Neutrophil (primary cell): ENCODE data around the gene RUFY1.
"Not testable (repeated sequence)": the region's sequence is repeated elsewhere in the genome, so short reads cannot be mapped to it uniquely, and the experiment has no call there.

Experiments
- H3K27ac ChIP-seq: fragments of 200-600 bp; sonication (generic); 2 replicates; pipeline ENCODE4 v1.5.1; 2016; ENCODE audit warnings: mild to moderate bottlenecking, moderate library complexity
- H3K27me3 ChIP-seq: fragments of 200-600 bp; sonication (generic); 2 replicates; pipeline ENCODE4 v1.6.0; 2016; ENCODE audit warnings: mild to moderate bottlenecking
- H3K36me3 ChIP-seq: fragments of 200-600 bp; sonication (generic); 2 replicates; pipeline ENCODE4 v1.5.1; 2017
- H3K4me1 ChIP-seq, 2 experiments: fragments of 200-600 bp in 1 of 2; sonication (generic) in 1 of 2; 1 replicate in 1 of 2; 2 replicates in 1 of 2; pipeline versions ENCODE4 v1.5.1 to v1.6.1; 2013 to 2016; ENCODE audit warnings: low read depth in 1 of 2, low read length in 1 of 2, mild to moderate bottlenecking in 1 of 2, moderate library complexity in 1 of 2; ENCODE audit not compliant: control insufficient read depth in 1 of 2, insufficient read depth in 1 of 2
- H3K4me3 ChIP-seq, 2 experiments: fragments of 200-600 bp in 1 of 2; sonication (generic) in 1 of 2; 1 replicate in 1 of 2; 2 replicates in 1 of 2; pipeline ENCODE4 v1.5.1; 2013 to 2016; ENCODE audit warnings: low read depth in 1 of 2, low read length in 1 of 2, mild to moderate bottlenecking in 1 of 2, moderate library complexity in 1 of 2
- H3K9me3 ChIP-seq: fragments of 200-600 bp; sonication (generic); 2 replicates; pipeline ENCODE4 v1.5.1; 2016
- TF ChIP-seq, protein P1 (sequence below): fragments of 200-600 bp; sonication (generic); IDR thresholded peaks from 2 replicates; pipeline ENCODE4 v1.5.1; 2016; ENCODE audit warnings: antibody characterized with exemption

Gene RUFY1

DNA sequence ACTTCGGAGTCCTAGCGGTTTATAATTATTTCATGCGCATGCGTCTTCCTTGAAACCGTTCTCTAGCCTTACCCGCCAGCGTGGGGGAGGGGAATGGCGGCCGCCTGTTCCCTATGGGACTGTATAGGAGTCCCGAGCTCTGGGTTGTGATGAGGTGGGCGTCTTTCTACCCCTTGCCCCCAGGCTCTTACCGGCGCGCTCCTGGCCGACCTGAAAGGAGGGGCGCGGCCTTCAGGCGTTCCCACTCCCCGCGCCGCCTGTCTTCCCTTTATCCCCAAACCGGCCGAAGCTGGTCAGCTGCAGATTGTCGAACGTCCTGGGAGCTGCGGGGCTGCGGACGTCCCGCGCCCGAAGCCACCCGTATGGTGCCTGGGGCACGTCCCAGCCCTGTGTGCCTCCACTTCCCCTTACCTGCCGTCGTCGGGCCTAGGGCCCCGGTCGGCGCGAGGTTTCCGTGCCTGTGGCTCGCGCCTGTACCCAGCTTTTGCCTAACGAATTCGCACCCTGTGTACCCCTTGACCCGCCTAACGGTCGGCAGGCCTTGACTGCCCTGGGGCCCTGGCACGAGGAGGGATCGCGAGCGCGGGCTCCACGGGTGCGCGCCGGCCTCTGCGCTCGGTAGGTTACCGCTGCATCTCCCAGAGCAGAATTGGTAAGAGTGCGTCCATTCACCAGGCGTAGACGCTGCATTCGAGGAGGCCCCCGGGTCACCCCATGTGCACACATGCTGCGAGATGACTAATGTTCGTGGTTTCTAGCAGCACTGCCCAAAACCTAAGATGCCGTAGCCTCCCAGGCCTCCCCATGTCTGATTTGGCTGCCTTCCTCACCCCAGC is 73.8 kb downstream of the RUFY1 start:
- Histone ChIP-seq H3K4me3 (peak overlapping the region; percentile 96 to 100), H3K4me1 (peaks cover 42 to 43% of the 10 kb centered on the region in 2 experiments), H3K36me3 (peaks cover 22% of the 10 kb centered on the region), H3K27ac (peak overlapping the region; percentile 98), H3K9me3 (no peaks in the 10 kb centered on the region), H3K27me3 (no peaks in the 10 kb centered on the region)
- TF ChIP-seq, protein P1, sequence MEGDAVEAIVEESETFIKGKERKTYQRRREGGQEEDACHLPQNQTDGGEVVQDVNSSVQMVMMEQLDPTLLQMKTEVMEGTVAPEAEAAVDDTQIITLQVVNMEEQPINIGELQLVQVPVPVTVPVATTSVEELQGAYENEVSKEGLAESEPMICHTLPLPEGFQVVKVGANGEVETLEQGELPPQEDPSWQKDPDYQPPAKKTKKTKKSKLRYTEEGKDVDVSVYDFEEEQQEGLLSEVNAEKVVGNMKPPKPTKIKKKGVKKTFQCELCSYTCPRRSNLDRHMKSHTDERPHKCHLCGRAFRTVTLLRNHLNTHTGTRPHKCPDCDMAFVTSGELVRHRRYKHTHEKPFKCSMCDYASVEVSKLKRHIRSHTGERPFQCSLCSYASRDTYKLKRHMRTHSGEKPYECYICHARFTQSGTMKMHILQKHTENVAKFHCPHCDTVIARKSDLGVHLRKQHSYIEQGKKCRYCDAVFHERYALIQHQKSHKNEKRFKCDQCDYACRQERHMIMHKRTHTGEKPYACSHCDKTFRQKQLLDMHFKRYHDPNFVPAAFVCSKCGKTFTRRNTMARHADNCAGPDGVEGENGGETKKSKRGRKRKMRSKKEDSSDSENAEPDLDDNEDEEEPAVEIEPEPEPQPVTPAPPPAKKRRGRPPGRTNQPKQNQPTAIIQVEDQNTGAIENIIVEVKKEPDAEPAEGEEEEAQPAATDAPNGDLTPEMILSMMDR: no peak

DNA sequence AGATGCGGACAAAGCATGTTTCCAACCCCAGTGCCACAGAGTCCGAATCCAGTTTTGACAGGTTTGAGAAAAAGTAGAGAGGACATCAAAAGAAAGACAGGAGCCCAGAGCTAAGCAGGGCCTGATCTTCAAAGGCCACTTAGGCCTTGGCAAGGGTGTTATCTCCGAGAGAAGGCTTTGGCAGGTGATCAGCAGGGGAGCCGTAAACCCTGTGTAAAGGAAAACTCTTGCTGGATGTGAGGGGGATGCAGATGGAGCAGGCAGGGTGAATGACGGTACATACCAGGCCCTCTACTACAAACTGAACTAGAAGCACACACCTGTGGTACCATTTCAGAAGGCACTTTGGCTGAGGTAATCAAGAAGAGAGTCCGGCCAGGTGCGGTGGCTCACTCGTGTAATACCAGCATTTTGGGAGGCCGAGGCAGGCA is 74.5 kb downstream of the RUFY1 start:
- Histone ChIP-seq H3K27me3 (no peaks in the 10 kb centered on the region), H3K9me3 (no peaks in the 10 kb centered on the region), H3K27ac (peak overlapping the region; percentile 98), H3K4me3 (peak overlapping the region; percentile 96 to 100), H3K4me1 (peaks cover 34 to 36% of the 10 kb centered on the region in 2 experiments), H3K36me3 (peaks cover 14% of the 10 kb centered on the region)
- TF ChIP-seq, protein P1: no peak

DNA sequence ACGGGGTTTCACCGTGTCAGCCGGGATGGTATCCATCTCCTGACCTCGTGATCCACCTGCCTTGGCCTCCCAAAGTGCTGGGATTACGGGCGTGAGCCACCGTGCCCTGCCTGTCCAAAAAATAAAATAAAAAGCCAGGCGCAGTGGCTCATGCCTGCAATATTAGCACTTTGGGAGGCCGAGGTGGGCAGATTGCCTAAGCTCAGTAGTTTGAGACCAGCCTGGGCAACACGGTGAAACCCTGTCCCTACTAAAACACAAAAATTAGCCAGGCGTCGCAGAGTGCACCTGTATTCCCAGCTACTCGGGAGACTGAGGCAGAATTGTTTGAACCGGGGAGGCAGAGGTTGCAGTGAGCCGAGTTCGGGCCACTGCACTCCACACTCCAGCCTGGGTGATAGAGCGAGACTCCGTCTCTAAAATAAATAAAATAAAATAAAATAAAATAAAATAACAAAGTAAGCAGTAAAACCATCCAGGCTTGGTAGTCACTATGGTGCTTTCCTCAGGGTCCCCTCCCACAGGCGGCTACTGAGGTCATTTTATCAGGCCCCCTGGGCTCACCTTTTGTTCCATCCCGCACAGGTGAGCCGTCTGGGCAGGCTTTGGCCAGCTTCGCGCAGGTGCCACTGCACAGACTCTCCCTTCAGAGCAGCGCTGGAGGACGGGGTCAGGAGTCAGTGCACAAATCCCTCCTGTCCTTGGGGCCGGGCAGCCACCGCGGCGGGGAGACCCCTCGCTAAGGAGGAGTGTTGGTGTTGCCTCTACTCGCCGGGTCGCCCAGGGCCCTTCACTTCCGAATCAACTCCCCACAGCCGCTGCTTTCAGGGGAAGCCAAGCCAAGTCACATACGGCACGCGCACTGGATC is 83.4 kb downstream of the RUFY1 start:
- not testable (repeated sequence) for H3K27me3 ChIP-seq, H3K36me3 ChIP-seq, H3K27ac ChIP-seq, H3K9me3 ChIP-seq, H3K4me1 ChIP-seq, H3K4me3 ChIP-seq

DNA sequence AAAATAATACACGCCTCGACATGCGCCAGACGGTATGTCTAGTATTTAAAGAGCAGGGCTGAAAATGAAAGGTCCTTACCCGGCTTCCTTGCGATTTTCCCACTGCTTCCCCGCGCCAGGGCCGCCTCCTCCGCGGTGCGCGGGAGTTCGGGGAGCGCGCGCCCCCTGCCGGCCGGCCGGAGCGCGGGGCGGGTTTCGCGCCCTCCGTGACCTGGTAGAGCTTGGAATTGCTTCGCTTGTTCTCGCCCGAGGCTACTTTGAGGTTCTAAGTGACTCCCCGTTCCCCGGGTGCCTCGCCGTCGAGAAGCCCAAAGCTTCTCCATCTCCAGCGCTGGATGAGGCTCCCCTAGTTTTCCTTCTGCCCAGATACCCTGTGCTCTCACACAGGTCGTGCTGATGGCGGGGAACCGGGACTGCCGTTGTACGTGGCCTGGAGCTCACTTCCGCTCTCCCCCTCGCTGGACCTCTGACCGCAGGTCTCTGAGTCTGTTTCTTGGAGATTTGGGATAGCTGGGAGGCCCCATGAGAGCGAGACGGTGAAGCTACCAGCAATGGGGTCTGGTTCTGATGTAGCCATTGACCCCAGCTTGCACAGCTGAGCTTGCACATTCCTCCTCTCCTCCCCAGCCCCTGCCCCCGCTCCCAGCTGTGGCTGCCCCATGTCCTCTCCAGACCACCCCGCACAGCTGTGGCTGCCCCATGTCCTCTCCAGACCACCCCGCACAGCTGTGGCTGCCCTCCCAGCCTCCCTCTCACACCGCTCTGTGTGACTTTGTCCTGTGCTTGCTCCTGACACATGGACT is 84.2 kb downstream of the RUFY1 start:
- not testable (repeated sequence) for H3K27ac ChIP-seq, H3K27me3 ChIP-seq, H3K4me3 ChIP-seq, H3K36me3 ChIP-seq, H3K4me1 ChIP-seq, H3K9me3 ChIP-seq

DNA sequence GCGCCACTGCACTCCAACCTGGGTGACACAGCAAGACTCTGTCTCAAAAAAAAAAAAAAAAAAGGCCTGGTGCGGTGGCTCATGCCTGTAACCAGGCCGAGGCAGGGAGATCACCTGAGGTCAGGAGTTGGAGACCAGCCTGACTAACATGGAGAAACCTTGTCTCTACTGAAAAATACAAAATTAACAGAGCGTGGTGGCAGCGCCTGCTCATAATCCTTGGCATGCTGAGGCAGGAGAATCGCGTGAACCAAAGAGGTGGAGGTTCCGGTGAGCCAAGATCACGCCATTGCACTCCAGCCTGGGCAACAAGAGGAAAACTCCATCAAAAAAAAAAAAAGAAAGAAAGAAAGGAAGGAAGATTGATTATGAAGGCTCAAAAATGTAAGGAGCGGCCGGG is 88.9 kb downstream of the RUFY1 start:
- H3K27ac ChIP-seq, H3K27me3 ChIP-seq, H3K4me3 ChIP-seq, H3K9me3 ChIP-seq, H3K36me3 ChIP-seq, H3K4me1 ChIP-seq: not testable (repeated sequence)

DNA sequence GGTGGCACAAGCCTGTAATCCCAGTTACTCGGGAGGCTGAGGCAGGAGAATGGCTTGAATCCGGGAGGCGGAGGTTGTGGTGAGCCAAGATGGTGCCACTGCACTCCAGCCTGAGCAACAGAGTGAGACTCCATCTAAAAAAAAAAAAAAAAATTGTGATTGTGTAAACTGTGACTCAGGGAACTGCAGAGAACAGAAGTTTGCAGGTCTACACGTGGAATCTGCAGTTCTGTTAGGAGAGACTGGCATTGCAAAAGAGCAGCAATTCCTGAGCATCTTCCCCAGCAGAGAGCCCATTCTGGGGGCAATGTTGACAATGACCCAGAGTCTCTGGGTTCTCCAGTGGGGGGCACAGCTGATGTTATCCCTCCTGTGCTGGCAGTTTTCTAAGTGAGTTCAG is 91.4 kb downstream of the RUFY1 start:
- not testable (repeated sequence) for H3K4me3 ChIP-seq, H3K36me3 ChIP-seq, H3K4me1 ChIP-seq, H3K9me3 ChIP-seq, H3K27ac ChIP-seq, H3K27me3 ChIP-seq

DNA sequence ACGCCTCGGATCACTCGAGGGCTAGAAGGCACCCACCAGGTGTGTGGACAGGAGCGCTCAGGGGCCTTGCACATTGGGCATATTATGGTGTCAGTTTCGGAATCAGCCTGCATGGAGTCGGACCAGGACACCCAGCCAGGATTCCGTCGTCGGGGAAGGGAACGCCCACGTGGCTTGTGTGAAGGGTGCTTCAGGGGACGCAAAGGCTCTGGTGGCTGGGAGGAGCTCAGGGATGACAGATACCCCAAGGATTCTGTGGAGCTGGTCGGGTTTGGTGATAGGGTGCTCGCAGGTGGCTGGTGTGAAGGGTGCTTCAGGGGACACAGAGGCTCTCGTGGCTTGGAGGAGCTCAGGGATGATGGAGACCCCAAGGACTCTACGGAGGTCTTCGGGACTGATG is 92.3 kb downstream of the RUFY1 start:
- not testable (repeated sequence) for H3K36me3 ChIP-seq, H3K4me3 ChIP-seq, H3K9me3 ChIP-seq, H3K4me1 ChIP-seq, H3K27me3 ChIP-seq, H3K27ac ChIP-seq

DNA sequence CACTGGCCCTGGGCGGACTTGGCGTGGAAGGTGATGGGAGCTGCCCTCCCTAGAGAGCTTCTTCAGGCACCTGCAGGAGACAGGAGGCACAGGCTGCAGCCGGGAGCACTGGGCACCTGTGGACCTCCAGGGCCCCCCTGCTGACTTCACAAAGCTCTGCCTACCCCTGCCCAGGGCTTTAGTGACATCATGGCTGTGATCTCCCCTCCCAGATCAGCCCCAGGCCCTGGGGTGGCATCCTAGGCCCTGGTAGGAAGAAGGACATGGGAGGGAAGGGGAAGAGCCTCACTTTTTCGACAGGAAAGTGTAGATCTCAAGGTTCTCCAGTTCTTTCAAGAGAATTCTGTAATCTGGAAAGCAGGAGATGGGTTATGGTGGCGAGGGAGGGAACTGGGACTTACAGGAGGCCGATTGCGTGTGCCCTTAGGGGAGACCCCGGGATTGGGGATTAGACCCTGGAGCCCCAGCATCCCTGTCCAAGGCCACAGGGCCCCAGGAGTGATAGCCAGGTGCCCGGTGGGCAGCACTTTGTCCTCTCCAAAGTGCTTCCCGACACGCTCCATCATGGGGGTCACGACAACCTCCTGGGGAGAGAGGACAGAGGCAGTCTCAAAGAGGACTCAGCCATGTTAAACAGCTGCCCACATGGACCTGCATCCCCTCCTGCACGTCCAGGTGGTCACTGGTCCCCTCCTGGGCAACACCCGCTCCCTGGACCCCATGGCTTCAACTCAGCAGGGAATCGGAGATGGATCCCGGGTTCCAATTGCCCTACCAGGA is 93.0 kb downstream of the RUFY1 start:
- not testable (repeated sequence) for H3K27ac ChIP-seq, H3K27me3 ChIP-seq, H3K4me1 ChIP-seq, H3K9me3 ChIP-seq, H3K36me3 ChIP-seq, H3K4me3 ChIP-seq

DNA sequence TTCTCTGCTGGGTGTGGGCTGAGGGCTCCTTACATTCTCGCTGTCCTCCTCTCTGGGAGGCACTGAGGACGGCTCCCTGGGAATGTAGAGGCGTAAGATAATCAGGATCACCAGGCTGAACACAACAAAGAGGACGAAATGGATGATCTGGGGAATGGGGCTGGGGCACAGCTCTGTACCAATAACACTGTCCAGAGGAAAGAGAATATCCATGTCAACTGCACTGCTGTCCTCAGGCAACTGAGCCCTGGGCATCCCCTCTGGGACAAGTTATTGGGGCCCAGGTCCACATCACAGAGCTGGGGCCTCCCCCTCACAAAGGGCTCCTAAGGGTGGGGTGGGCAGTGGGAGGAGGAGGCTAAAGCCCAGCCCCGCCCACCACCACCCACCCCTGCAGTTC is 94.4 kb downstream of the RUFY1 start:
- H3K36me3 ChIP-seq, H3K27me3 ChIP-seq, H3K4me1 ChIP-seq, H3K27ac ChIP-seq, H3K4me3 ChIP-seq, H3K9me3 ChIP-seq: not testable (repeated sequence)
